ENCODE results near the gene FMNL2.

The FMNL2 gene

DNA sequence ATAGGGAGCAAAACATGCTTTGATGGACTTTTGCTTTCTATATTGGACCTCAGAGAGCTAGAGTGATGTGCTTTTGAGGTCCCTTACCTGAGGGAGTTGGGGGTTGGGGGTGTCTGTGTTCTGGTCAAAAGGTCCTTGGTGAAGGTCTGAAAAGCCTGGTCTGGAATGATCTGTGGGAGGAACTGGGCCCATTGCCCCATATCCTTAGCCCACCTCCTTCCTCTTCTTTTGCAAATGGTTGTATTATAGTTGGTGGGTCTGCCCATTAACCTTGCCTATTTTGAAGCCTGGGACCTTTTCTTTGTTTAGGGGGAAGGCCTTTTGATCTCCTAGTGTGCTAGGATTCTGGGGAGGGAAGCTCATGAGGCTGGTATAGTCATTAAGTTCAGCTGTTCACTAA is 88.7 kb downstream of the FMNL2 start:
- no peaks in the 10 kb centered on the region for H4K20me1 ChIP-seq (ENCODE audit: insufficient read depth, low read length)
- H3K4me1 ChIP-seq (ENCODE audit: insufficient read depth, low read length, severe bottlenecking) = no peaks in the 10 kb centered on the region
- H3K4me3 ChIP-seq (ENCODE audit: low read depth, low read length, poor library complexity, severe bottlenecking) = no peak overlapping the region
- H3K27me3 ChIP-seq (ENCODE audit: insufficient read depth, low read length) = no peaks in the 10 kb centered on the region
- H3K9me3 ChIP-seq (ENCODE audit: low read length) = no peaks in the 10 kb centered on the region
- no peak overlapping the region for H3K4me2 ChIP-seq (ENCODE audit: low read length)
- no peak overlapping the region for H3K27ac ChIP-seq (ENCODE audit: low read depth, low read length, poor library complexity, severe bottlenecking)
- no peak overlapping the region for H2AFZ ChIP-seq (ENCODE audit: low read length)
- no peaks in the 10 kb centered on the region for H3K79me2 ChIP-seq (ENCODE audit: insufficient read depth, low read length)
- H3K9me2 ChIP-seq (ENCODE audit: low read depth, low read length) = no peaks in the 10 kb centered on the region
- H3F3A ChIP-seq (ENCODE audit: insufficient read depth, low read length) = no peaks in the 10 kb centered on the region
- no peak overlapping the region for H3K9ac ChIP-seq (ENCODE audit: low read length)
- no peaks in the 10 kb centered on the region for H3K36me3 ChIP-seq (ENCODE audit: insufficient read depth, low read length)
- TF ChIP-seq EZH2 (IDR thresholded peaks at IDR 0.05; ENCODE audit: borderline replicate concordance, low read length) (no peak), CTCF (IDR thresholded peaks at IDR 0.05; ENCODE audit: low read length) (no peak)

- no peaks in the 10 kb centered on the region for H4K20me1 ChIP-seq (ENCODE audit: insufficient read depth, low read length)
- H3K27ac ChIP-seq (ENCODE audit: low read depth, low read length, poor library complexity, severe bottlenecking) = no peak overlapping the region
- no peaks in the 10 kb centered on the region for H3K36me3 ChIP-seq (ENCODE audit: insufficient read depth, low read length)
- no peaks in the 10 kb centered on the region for H3K27me3 ChIP-seq (ENCODE audit: insufficient read depth, low read length)
- H3K4me1 ChIP-seq (ENCODE audit: insufficient read depth, low read length, severe bottlenecking) = no peaks in the 10 kb centered on the region
- H3K4me3 ChIP-seq (ENCODE audit: low read depth, low read length, poor library complexity, severe bottlenecking) = no peak overlapping the region
- H3K4me2 ChIP-seq (ENCODE audit: low read length) = no peak overlapping the region
- H3K9me3 ChIP-seq (ENCODE audit: low read length) = no peaks in the 10 kb centered on the region
- H3K79me2 ChIP-seq (ENCODE audit: insufficient read depth, low read length) = no peaks in the 10 kb centered on the region
- H3F3A ChIP-seq (ENCODE audit: insufficient read depth, low read length) = no peaks in the 10 kb centered on the region
- no peak overlapping the region for H2AFZ ChIP-seq (ENCODE audit: low read length)
- no peak overlapping the region for H3K9ac ChIP-seq (ENCODE audit: low read length)
- no peaks in the 10 kb centered on the region for H3K9me2 ChIP-seq (ENCODE audit: low read depth, low read length)
- TF ChIP-seq EZH2 (IDR thresholded peaks at IDR 0.05; ENCODE audit: borderline replicate concordance, low read length) (no peak), CTCF (IDR thresholded peaks at IDR 0.05; ENCODE audit: low read length) (no peak)
These were observed 91.1 kb downstream of the FMNL2 start for GRCh38 chr2:152425765-152426727.

DNA sequence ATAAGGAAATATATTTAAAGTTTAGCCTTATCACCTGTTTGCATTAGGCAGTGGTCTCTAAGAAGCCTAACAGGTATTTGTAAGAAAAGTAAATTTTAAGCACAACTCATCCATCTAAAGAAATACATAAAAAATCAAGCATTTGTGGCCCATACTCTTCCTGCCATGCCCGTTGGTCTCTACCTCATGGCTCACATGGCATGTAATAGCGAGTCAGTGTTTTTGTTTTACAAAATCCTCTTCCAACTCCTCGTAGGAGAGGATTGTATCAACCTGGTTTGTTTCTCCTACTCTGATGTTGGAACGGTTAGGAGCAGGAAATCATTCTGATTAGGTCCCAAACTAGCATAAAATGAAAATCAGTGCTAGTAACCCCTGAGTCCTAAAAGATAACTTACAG is 91.8 kb downstream of the FMNL2 start:
- H3K9ac ChIP-seq (ENCODE audit: low read length) = no peak overlapping the region
- no peak overlapping the region for H2AFZ ChIP-seq (ENCODE audit: low read length)
- H3K36me3 ChIP-seq (ENCODE audit: insufficient read depth, low read length) = no peaks in the 10 kb centered on the region
- TF ChIP-seq EZH2 (IDR thresholded peaks at IDR 0.05; ENCODE audit: borderline replicate concordance, low read length) = no peak
- TF ChIP-seq CTCF (IDR thresholded peaks at IDR 0.05; ENCODE audit: low read length) = no peak
- H3F3A ChIP-seq (ENCODE audit: insufficient read depth, low read length) = no peaks in the 10 kb centered on the region
- H3K9me3 ChIP-seq (ENCODE audit: low read length) = no peaks in the 10 kb centered on the region
- no peaks in the 10 kb centered on the region for H3K9me2 ChIP-seq (ENCODE audit: low read depth, low read length)
- H4K20me1 ChIP-seq (ENCODE audit: insufficient read depth, low read length) = no peaks in the 10 kb centered on the region
- H3K4me1 ChIP-seq (ENCODE audit: insufficient read depth, low read length, severe bottlenecking) = no peaks in the 10 kb centered on the region
- H3K4me3 ChIP-seq (ENCODE audit: low read depth, low read length, poor library complexity, severe bottlenecking) = no peak overlapping the region
- no peak overlapping the region for H3K4me2 ChIP-seq (ENCODE audit: low read length)
- H3K27me3 ChIP-seq (ENCODE audit: insufficient read depth, low read length) = no peaks in the 10 kb centered on the region
- H3K79me2 ChIP-seq (ENCODE audit: insufficient read depth, low read length) = no peaks in the 10 kb centered on the region
- H3K27ac ChIP-seq (ENCODE audit: low read depth, low read length, poor library complexity, severe bottlenecking) = no peak overlapping the region
